Activated naive CD8-positive, alpha-beta T cell treated with anti-CD3 and anti-CD28 coated beads, Interleukin-2, amount 10 ng/mL, durations not matched to agents 7 days and 5 days (primary cell): ENCODE results near the gene ZNF423. TPM values are rescaled to one million over a fixed set of nuclear protein-coding genes. Genes with fewer than 3 reads are reported as not detected.

Experiments
- ATAC-seq: fragments of 150-1000 bp; cut with Tn5 transposase; one replicate; pipeline ENCODE4 v1.10.0; 2021; ENCODE audit warnings: low read depth, moderate library complexity
- POLR2A ChIA-PET: fragments of 350-600 bp; sonication (Branson Sonifier 250); formaldehyde crosslinking; loops from one replicate; lab custom pipeline; 2021; ENCODE audit warnings: antibody characterized with exemption; lab: Charles Lee
- DNase-seq: peaks from one replicate; pipeline ENCODE4 v3.0.0; 2021
- H3K27ac Mint-ChIP-seq: one replicate; pipeline ENCODE4 v1.8.0; 2022; ENCODE audit warnings: mild to moderate bottlenecking, mixed read lengths
- H3K27me3 Mint-ChIP-seq: one replicate; pipeline ENCODE4 v1.8.0; 2022; ENCODE audit warnings: mild to moderate bottlenecking, moderate library complexity, mixed read lengths
- H3K36me3 Mint-ChIP-seq: one replicate; pipeline ENCODE4 v1.8.0; 2021; ENCODE audit warnings: mild to moderate bottlenecking, mixed read lengths
- H3K4me1 Mint-ChIP-seq: one replicate; pipeline ENCODE4 v1.8.0; 2021; ENCODE audit warnings: mixed read lengths
- H3K4me3 Mint-ChIP-seq: one replicate; pipeline ENCODE4 v1.8.0; 2022; ENCODE audit warnings: mild to moderate bottlenecking, moderate library complexity, mixed read lengths
- H3K9me3 Mint-ChIP-seq: one replicate; pipeline ENCODE4 v1.8.0; 2021; ENCODE audit warnings: mixed read lengths
- total RNA-seq, 2 experiments: library from RNA; stranded (reverse); gene quantifications; one replicate each; pipeline ENCODE4 v1.2.3, GENCODE V29; 2021

ZNF423 gene
- total RNA-seq, 2 experiments from 2014 or later, result 0.06 TPM; not detected in 1

DNA sequence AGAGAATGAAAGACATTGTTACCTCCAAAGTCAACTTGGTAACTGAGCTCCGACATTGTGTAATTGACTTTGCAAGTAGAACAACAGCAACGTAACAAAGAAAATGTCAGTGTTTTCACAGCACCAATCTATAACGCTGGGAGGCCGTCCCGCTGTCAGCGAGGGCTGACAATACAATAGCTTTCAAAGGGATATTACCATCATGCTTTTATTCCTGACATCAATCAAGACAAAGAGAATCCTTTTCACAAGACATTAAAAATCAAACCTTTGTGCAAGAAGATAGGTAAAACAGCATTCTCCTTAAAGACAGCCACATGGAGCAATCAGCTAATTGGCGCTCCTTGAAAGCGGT, 6.2 kb downstream of the ZNF423 start:
- H3K4me3 Mint-ChIP-seq, result no peak overlapping the region
- ATAC-seq, result no peak
- peaks cover 31% of the 10 kb centered on the region for H3K27me3 Mint-ChIP-seq
- H3K4me1 Mint-ChIP-seq, result no peaks in the 10 kb centered on the region
- POLR2A ChIA-PET, result no interaction called here
- DNase-seq, result no peak
- no peaks in the 10 kb centered on the region for H3K36me3 Mint-ChIP-seq
- H3K9me3 Mint-ChIP-seq, result no peaks in the 10 kb centered on the region
- H3K27ac Mint-ChIP-seq, result no peak overlapping the region

DNA sequence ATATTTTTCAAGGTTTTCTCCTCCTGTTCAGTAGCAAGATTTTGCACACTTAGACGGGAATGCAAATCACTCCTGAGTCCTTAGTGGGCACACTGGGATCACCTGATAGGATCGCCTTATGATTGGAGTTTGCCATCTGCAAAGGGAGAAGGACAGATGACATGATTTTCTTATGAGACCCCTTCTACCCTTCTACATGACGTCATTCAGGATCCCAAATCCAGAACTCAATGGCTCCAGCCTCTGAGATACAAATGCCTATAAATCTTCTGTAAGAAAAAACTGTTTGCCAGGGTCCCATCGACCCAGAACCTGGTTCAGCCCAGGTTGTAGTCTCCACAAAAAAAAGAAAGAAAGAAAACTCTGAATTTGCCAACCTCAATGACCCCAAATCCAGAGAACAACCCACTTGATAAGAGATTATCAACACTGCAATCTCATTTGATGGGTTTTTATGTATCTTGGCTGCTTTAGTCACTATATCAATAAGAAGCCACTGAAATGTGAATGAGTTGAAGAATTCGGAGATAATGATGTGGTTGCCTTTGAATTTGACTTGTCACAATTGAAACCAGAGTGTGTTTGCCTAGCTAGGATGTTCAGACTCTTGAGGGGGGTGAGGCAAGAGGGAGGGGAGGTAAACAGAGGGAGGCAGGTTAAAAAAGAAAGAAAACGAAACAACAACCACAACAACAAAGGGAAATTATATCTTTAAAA, 6.7 kb downstream of the ZNF423 start:
- ATAC-seq (no peak), DNase-seq (no peak)
- H3K4me1 Mint-ChIP-seq, result no peaks in the 10 kb centered on the region
- POLR2A ChIA-PET, result no interaction called here
- no peaks in the 10 kb centered on the region for H3K36me3 Mint-ChIP-seq
- H3K9me3 Mint-ChIP-seq, result no peaks in the 10 kb centered on the region
- peaks cover 31% of the 10 kb centered on the region for H3K27me3 Mint-ChIP-seq
- H3K4me3 Mint-ChIP-seq, result no peak overlapping the region
- no peak overlapping the region for H3K27ac Mint-ChIP-seq

DNA sequence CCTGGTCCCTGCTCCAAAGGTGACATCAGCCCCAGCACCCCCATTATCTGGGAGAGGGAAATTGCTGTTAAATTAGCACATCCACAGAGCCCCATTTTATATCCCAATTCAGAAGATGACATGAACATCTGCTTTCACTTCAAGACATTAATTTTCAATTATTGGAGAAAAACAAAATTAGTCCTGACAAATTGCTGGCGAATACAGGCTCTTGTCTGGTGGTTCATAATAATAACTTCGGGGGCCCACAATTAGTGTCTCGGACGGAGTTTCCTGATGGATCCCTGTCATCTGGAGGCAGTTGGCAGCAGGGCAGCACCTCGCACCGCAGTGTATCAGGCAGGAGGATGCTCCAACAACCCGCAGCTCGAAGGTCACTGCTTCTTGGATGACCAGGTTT, 7.4 kb downstream of the ZNF423 start:
- ATAC-seq (no peak), DNase-seq (no peak)
- no peaks in the 10 kb centered on the region for H3K4me1 Mint-ChIP-seq
- no peaks in the 10 kb centered on the region for H3K9me3 Mint-ChIP-seq
- H3K27ac Mint-ChIP-seq, result no peak overlapping the region
- peaks cover 26% of the 10 kb centered on the region for H3K27me3 Mint-ChIP-seq
- no peak overlapping the region for H3K4me3 Mint-ChIP-seq
- H3K36me3 Mint-ChIP-seq, result no peaks in the 10 kb centered on the region
- POLR2A ChIA-PET, result no interaction called here

DNA sequence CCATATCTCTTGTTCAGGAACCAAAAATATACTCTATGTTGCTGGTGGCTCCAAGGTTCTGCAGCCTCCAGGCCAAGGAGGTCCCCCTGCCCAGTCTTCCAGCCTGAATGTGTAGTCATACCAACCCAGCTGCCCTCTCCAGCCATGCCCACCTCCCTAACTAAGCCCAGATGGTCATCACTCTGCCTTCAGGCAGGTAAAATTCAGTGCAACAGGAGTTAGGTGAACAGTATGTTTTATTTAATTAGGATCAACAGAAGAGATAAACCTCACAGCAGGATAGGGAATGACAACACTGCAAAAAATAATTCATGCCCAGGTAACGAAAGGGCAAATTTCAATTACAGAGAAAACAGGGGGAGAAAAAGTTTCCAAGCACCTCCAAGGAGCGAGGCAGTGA, 9.1 kb downstream of the ZNF423 start:
- Mint-ChIP-seq H3K27me3 (peaks cover 18% of the 10 kb centered on the region), H3K4me1 (no peaks in the 10 kb centered on the region), H3K4me3 (no peak overlapping the region), H3K27ac (no peak overlapping the region), H3K9me3 (no peaks in the 10 kb centered on the region), H3K36me3 (no peaks in the 10 kb centered on the region)
- POLR2A ChIA-PET, result no interaction called here
- ATAC-seq (no peak), DNase-seq (no peak)

DNA sequence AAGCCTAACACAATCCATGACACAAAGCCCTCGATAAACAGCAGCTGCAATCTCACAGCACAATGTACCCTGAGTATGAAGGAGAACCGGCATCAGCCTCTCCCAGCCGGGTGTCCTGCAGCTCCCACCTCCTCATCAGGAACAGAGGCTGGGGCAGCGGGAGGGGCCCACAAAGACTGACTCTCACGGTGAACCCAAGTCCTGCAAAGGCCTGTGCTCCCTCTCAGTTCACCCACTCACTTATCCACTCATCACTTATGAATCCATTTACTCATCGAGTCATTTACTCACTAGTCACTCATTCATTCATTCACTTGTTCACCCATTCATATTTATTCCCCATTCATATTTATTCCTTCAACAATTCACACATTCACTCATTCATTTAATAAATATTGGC, 11.6 kb downstream of the ZNF423 start:
- Mint-ChIP-seq H3K27ac (no peak overlapping the region), H3K4me1 (no peaks in the 10 kb centered on the region), H3K4me3 (no peak overlapping the region), H3K36me3 (no peaks in the 10 kb centered on the region), H3K9me3 (no peaks in the 10 kb centered on the region), H3K27me3 (peaks cover 23% of the 10 kb centered on the region)
- ATAC-seq (no peak), DNase-seq (no peak)
- POLR2A ChIA-PET, result no interaction called here

DNA sequence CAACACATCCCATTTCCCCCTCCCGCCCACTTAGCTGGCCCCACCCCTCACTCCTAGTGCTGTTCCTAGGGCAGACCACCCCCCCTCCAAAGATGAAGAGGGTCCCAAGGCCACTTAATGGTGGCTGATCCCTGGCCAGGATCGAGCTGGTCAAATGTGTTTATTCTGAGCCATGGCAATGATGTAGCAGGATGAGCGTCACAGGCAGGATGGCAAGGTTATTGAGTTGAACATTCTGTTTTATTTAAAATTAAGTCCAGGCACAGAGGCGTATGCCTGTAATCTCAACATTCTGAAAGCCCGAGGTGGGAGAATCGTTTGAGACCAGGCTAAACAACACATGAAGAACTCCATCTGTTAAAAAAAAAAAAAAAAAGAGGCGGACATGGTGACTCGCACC, 12.2 kb downstream of the ZNF423 start:
- Mint-ChIP-seq H3K36me3 (no peaks in the 10 kb centered on the region), H3K9me3 (no peaks in the 10 kb centered on the region), H3K27ac (no peak overlapping the region), H3K27me3 (peaks cover 26% of the 10 kb centered on the region), H3K4me3 (no peak overlapping the region), H3K4me1 (no peaks in the 10 kb centered on the region)
- no peak for DNase-seq
- POLR2A ChIA-PET, result no interaction called here
- ATAC-seq, result no peak

DNA sequence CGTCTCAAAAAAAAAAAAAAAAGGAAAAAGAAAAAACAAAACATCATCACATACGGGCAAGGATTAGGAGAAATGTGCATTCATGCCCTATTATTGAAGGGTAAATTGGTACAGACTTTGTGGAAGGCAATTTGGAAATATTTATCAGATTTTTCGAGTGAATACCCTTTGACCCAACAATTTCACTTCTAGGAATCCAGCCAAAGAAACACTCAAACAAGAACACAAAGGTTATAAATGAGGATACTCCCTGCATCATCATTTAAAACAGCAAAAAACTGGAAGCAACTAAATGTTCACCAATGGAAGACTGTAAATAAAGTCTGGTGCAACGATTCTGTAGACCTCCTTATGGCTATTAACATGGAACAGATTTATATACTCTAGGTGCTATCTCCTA, 12.9 kb downstream of the ZNF423 start:
- no peak overlapping the region for H3K4me3 Mint-ChIP-seq
- ATAC-seq, result no peak
- no peaks in the 10 kb centered on the region for H3K9me3 Mint-ChIP-seq
- no peaks in the 10 kb centered on the region for H3K36me3 Mint-ChIP-seq
- DNase-seq, result no peak
- H3K27me3 Mint-ChIP-seq, result peaks cover 22% of the 10 kb centered on the region
- H3K27ac Mint-ChIP-seq, result no peak overlapping the region
- POLR2A ChIA-PET, result no interaction called here
- no peaks in the 10 kb centered on the region for H3K4me1 Mint-ChIP-seq

DNA sequence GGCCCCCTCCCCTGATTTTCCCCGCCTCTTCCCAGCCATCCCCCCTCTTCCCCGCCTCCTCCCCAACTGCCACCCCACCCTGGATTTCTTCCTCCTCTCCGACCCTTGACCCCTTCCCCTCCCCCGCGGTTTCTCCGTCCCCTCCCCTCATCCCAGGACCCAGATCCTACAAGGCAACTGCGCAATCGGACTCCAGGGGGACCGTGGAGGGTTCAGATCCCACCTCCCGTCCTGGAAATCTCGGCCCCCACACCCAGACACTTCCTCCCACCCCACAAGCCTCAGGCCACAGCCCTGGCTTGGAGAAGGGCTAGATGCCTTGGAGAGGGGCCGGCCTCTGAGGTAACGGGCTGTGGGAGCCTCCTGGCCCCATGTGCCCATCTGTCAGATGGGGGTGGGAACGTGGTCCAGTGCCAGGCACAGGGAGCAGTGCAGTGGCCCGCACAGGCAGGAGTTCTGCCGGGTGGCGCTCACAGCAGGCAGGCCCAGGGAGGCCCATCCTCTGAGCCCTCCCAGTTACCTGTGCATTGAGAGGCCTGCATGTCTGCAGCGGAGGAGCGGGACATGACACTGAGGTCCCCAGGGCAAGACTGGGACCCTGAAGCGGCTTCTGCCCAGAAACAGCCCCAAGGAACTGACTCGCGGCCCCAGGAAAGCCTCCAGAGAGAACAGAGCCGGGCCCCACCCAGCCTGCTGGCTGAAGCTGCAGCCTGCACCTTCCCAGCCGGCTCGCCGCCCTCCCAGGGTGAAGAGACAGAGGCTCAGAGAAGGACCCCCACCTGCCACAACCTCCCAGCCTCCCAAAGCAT, 16.7 kb downstream of the ZNF423 start:
- no peaks in the 10 kb centered on the region for H3K4me1 Mint-ChIP-seq
- no peak overlapping the region for H3K4me3 Mint-ChIP-seq
- POLR2A ChIA-PET, result no interaction called here
- peaks cover 21% of the 10 kb centered on the region for H3K27me3 Mint-ChIP-seq
- H3K36me3 Mint-ChIP-seq, result no peaks in the 10 kb centered on the region
- DNase-seq (no peak), ATAC-seq (no peak)
- H3K9me3 Mint-ChIP-seq, result no peaks in the 10 kb centered on the region
- H3K27ac Mint-ChIP-seq, result no peak overlapping the region

DNA sequence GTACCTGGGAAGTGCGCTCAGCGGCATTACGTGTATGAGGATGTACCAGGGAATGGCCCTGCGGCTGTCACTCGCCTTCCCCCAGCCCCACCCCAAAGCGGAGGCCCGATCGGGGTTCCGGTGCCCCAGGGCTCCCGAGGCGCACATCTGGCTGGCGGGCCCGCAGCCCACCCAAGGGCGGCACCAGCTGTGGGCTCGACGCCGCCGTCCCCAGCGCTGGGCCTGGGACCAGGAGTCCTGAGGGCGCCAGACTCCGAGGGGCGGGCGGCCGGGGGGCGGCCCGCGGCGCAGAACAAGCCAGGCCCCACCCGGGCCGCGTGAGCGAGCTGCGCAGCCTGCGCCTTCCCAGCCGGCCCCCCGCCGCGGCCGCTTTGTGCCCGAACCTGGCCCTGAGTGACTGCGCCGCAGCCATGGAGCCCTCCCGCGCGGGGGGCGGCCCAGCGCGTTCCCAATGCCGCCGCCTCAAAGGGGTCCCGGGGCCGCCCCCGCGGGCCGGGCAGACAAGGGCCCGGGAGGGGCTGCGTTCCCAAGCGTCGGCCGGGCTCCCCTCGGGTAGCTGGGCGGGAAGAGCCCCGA, 17.4 kb downstream of the ZNF423 start:
- Mint-ChIP-seq H3K4me1 (no peaks in the 10 kb centered on the region), H3K9me3 (no peaks in the 10 kb centered on the region), H3K27me3 (peaks cover 19% of the 10 kb centered on the region), H3K27ac (no peak overlapping the region), H3K36me3 (no peaks in the 10 kb centered on the region), H3K4me3 (no peak overlapping the region)
- POLR2A ChIA-PET, result no interaction called here
- DNase-seq, result no peak
- ATAC-seq, result no peak

DNA sequence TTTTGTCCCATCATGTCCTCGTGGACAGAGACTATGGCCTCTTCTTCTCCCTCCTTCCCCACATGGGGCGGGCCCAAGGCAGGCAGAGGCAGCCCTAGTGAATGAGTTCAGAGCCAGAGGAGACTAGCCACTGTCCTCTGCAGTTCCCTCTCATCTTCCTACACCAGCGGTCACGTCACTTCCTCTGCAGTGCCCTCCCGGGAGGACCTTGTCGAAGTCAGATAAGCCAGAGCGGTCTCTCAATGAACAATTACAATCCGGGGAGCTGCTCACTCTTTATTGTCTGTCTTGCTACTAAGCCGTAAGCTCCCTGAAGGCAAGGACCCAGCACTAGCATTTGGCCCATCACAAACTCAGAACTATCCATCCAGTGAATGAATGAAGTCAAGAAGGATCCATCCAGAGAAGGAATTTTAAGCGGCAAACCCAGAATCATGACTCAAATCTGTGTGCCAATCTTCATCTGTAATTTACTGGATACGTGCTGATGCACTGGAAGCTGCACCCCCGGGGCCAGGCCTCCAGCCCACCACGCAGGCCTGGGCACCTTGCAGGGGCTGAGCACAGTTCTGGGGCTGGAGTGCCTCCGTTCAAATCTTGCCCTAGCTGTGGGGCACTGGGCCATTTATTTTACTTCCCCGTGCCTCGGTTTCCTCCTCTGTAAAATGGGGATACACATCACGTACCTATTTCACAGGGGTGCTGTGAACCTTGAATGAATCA, 18.1 kb downstream of the ZNF423 start:
- H3K36me3 Mint-ChIP-seq, result no peaks in the 10 kb centered on the region
- DNase-seq (no peak), ATAC-seq (no peak)
- no peaks in the 10 kb centered on the region for H3K9me3 Mint-ChIP-seq
- no peaks in the 10 kb centered on the region for H3K4me1 Mint-ChIP-seq
- peaks cover 19% of the 10 kb centered on the region for H3K27me3 Mint-ChIP-seq
- H3K4me3 Mint-ChIP-seq, result no peak overlapping the region
- POLR2A ChIA-PET, result no interaction called here
- no peak overlapping the region for H3K27ac Mint-ChIP-seq

DNA sequence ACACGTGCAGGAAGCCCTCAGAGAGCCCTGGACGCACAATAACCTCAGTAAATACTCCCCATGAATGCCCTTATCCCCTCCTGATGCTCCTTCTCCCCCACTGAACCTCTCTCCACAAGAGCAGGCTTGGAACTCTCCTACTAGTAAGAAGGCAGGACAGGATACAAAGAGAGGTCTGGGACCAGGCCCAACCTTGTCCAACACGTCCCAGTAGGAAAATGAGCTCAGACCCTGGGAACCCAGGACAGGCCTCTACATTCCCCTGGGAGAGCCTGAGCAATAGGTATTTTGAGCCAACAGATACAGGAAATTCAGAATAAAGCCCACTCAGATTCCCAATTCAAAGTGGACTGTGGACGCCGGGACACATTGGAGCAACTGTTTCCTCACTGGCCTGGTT, 19.2 kb downstream of the ZNF423 start:
- Mint-ChIP-seq H3K4me1 (no peaks in the 10 kb centered on the region), H3K4me3 (no peak overlapping the region), H3K36me3 (no peaks in the 10 kb centered on the region), H3K27me3 (peaks cover 19% of the 10 kb centered on the region), H3K9me3 (no peaks in the 10 kb centered on the region), H3K27ac (no peak overlapping the region)
- ATAC-seq (no peak), DNase-seq (no peak)
- POLR2A ChIA-PET, result no interaction called here

DNA sequence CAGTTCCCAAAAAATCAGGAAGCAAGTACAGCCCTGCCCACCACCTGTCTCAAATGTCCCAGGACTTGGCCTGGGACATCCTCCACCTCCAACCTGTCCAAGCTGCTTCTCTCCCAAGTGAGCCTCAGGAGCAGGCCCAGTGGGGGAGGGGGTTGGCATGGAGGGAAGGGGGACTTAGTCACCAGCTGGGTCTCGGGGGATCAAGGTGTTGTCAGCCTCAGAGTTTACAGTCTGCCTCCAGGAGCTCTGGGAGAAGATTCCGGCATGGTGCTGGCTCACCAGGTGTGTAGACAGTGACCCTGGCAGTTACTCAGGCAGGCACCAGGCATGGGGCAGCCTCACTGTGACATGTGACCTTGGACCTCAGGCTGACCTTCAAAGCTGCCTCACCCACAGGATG, 19.7 kb downstream of the ZNF423 start:
- POLR2A ChIA-PET, result no interaction called here

DNA sequence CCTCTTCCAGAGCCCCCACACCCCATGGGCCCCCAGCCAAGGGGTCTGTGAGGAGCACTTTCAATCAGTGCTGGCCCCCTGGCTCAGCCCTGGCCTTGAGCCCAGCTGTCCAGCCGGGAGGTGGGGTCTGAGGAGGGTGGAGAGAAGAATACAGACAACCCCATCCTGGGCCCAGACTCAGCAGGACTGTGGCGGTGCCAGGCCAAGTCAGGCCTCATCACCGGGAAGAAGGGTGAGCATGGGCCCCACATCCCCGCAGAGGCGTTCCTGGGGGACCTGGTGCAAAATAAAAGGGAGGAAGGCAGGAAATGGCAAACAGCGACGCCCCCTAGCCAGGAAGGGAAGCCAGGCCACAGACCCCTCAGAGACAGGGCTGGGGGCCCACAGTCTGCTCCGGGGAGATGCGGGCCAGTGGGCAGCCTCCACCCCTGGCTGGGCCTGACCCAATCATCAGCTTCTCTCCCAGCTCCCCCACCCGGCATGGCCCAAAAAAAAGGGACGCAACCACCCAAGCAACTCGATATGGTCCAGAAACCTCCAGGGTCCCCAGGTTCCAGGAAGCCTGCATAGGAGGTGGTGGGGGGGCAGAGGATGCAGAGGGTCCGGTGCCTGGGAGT, 20.6 kb downstream of the ZNF423 start:
- no peak overlapping the region for H3K27ac Mint-ChIP-seq
- POLR2A ChIA-PET, result no interaction called here
- H3K27me3 Mint-ChIP-seq, result peaks cover 19% of the 10 kb centered on the region
- DNase-seq (no peak), ATAC-seq (no peak)
- no peaks in the 10 kb centered on the region for H3K4me1 Mint-ChIP-seq
- no peak overlapping the region for H3K4me3 Mint-ChIP-seq
- H3K9me3 Mint-ChIP-seq, result no peaks in the 10 kb centered on the region
- H3K36me3 Mint-ChIP-seq, result no peaks in the 10 kb centered on the region

More for the DNA sequence above, 19.7 kb downstream of the ZNF423 start:
- no peak overlapping the region for H3K4me3 Mint-ChIP-seq
- H3K27ac Mint-ChIP-seq, result no peak overlapping the region
- DNase-seq (no peak), ATAC-seq (no peak)
- no peaks in the 10 kb centered on the region for H3K9me3 Mint-ChIP-seq
- peaks cover 19% of the 10 kb centered on the region for H3K27me3 Mint-ChIP-seq
- no peaks in the 10 kb centered on the region for H3K36me3 Mint-ChIP-seq
- no peaks in the 10 kb centered on the region for H3K4me1 Mint-ChIP-seq
